ENCODE data around the gene ZNF775. TPM values are rescaled to one million over a fixed set of nuclear protein-coding genes. Genes with fewer than 3 reads are reported as not detected.

The ZNF775 gene
- total and polyA plus RNA-seq, 3 experiments from 2014 or later = 6.0 to 8.7 (median 6.0) TPM

GRCh38 chr7:150420242-150420641 is 41.1 kb downstream of the ZNF775 start:
- Histone ChIP-seq H3K36me3 (ENCODE audit: insufficient read depth, low read length) (no peaks in the 10 kb centered on the region), H3K27ac (ENCODE audit: low read depth, low read length) (no peak overlapping the region), H3K27me3 (ENCODE audit: insufficient read depth, low read length, poor library complexity, severe bottlenecking) (no peaks in the 10 kb centered on the region), H3K9me3 (ENCODE audit: low read length) (no peaks in the 10 kb centered on the region), H3K4me3 (ENCODE audit: low read length) (no peak overlapping the region), H3K4me1 (ENCODE audit: insufficient read depth, low read length) (peaks cover 4% of the 10 kb centered on the region)
- H3K4me3 Mint-ChIP-seq = no peak overlapping the region
- H3K27ac Mint-ChIP-seq = no peak overlapping the region
- H3K4me1 Mint-ChIP-seq = peaks cover 5 to 7% (median 6%) of the 10 kb centered on the region in 3 donors
- CTCF ChIA-PET = interaction anchor here (0.7 to 1.5 kb wide), 3 partner anchors 12 to 135 kb away, joined by 3 to 5 read pairs (median 4); no protein-coding TSS in a partner anchor
- H3K27me3 Mint-ChIP-seq = peaks cover 0 to 4% of the 10 kb centered on the region in 2 donors
- no peaks in the 10 kb centered on the region for H3K9me3 Mint-ChIP-seq
- DNase-seq = no peak
- POLR2A ChIA-PET = no interaction called here
- H3K36me3 Mint-ChIP-seq = no peaks in the 10 kb centered on the region

- ChIA-PET POLR2A (no interaction called here), CTCF (interaction anchor here (0.6 to 1.6 kb wide), 12 partner anchors 15 to 334 kb away, joined by 3 to 13 read pairs (median 4); a partner anchor contains a TSS)
- peaks cover 5 to 7% (median 6%) of the 10 kb centered on the region in 3 donors for H3K4me1 Mint-ChIP-seq
- no peak overlapping the region for H3K27ac ChIP-seq (ENCODE audit: low read depth, low read length)
- no peaks in the 10 kb centered on the region for H3K27me3 ChIP-seq (ENCODE audit: insufficient read depth, low read length, poor library complexity, severe bottlenecking)
- H3K4me1 ChIP-seq (ENCODE audit: insufficient read depth, low read length) = peaks cover 4% of the 10 kb centered on the region
- peak; percentile 71 to 86 (median 79) for DNase-seq
- no peak overlapping the region for H3K4me3 ChIP-seq (ENCODE audit: low read length)
- H3K27me3 Mint-ChIP-seq = peaks cover 0 to 4% of the 10 kb centered on the region in 2 donors
- H3K9me3 ChIP-seq (ENCODE audit: low read length) = no peaks in the 10 kb centered on the region
- no peaks in the 10 kb centered on the region for H3K36me3 ChIP-seq (ENCODE audit: insufficient read depth, low read length)
- H3K27ac Mint-ChIP-seq = peak overlapping the region in 3 of 8 donors; percentile 43 to 71 (median 71)
- H3K36me3 Mint-ChIP-seq = no peaks in the 10 kb centered on the region
- H3K4me3 Mint-ChIP-seq = peak overlapping the region in 5 of 7 donors; percentile 1 to 67 (median 39)
- no peaks in the 10 kb centered on the region for H3K9me3 Mint-ChIP-seq
Observed at GRCh38 chr7:150420987-150421674, 42.0 kb downstream of the ZNF775 start.

GRCh38 chr7:150421831-150422230 is 42.7 kb downstream of the ZNF775 start:
- H3K4me3 ChIP-seq (ENCODE audit: low read length) = no peak overlapping the region
- ChIA-PET POLR2A (no interaction called here), CTCF (interaction anchor here (0.7 to 1.6 kb wide), 10 partner anchors 16 to 334 kb away, joined by 3 to 13 read pairs (median 4); a partner anchor contains a TSS)
- H3K9me3 Mint-ChIP-seq = no peaks in the 10 kb centered on the region
- H3K27ac ChIP-seq (ENCODE audit: low read depth, low read length) = no peak overlapping the region
- H3K4me3 Mint-ChIP-seq = no peak overlapping the region
- H3K27ac Mint-ChIP-seq = no peak overlapping the region
- H3K9me3 ChIP-seq (ENCODE audit: low read length) = no peaks in the 10 kb centered on the region
- H3K36me3 Mint-ChIP-seq = no peaks in the 10 kb centered on the region
- peaks cover 4% of the 10 kb centered on the region for H3K4me1 ChIP-seq (ENCODE audit: insufficient read depth, low read length)
- DNase-seq = no peak
- H3K27me3 ChIP-seq (ENCODE audit: insufficient read depth, low read length, poor library complexity, severe bottlenecking) = no peaks in the 10 kb centered on the region
- peaks cover 0 to 4% of the 10 kb centered on the region in 2 donors for H3K27me3 Mint-ChIP-seq
- peaks cover 5 to 7% (median 6%) of the 10 kb centered on the region in 3 donors for H3K4me1 Mint-ChIP-seq
- no peaks in the 10 kb centered on the region for H3K36me3 ChIP-seq (ENCODE audit: insufficient read depth, low read length)

- POLR2A ChIA-PET = no interaction called here
- H3K4me1 ChIP-seq (ENCODE audit: insufficient read depth, low read length) = peaks cover 4% of the 10 kb centered on the region
- H3K9me3 ChIP-seq (ENCODE audit: low read length) = no peaks in the 10 kb centered on the region
- Mint-ChIP-seq H3K4me1 (peaks cover 6 to 8% (median 7%) of the 10 kb centered on the region in 3 donors), H3K9me3 (no peaks in the 10 kb centered on the region), H3K4me3 (no peak overlapping the region), H3K36me3 (no peaks in the 10 kb centered on the region), H3K27ac (no peak overlapping the region), H3K27me3 (peaks cover 3 to 13% of the 10 kb centered on the region in 2 donors)
- no peak overlapping the region for H3K4me3 ChIP-seq (ENCODE audit: low read length)
- no peaks in the 10 kb centered on the region for H3K36me3 ChIP-seq (ENCODE audit: insufficient read depth, low read length)
- CTCF ChIA-PET = interaction anchor here (1.0 kb wide), 1 partner anchor 54 kb away, joined by 3 read pairs; no protein-coding TSS in a partner anchor
- H3K27me3 ChIP-seq (ENCODE audit: insufficient read depth, low read length, poor library complexity, severe bottlenecking) = no peaks in the 10 kb centered on the region
- DNase-seq = no peak
- no peak overlapping the region for H3K27ac ChIP-seq (ENCODE audit: low read depth, low read length)
Observed at GRCh38 chr7:150425670-150426069, 46.5 kb downstream of the ZNF775 start.

GRCh38 chr7:150428671-150429451 is 49.7 kb downstream of the ZNF775 start:
- Histone ChIP-seq H3K4me3 (ENCODE audit: low read length) (no peak overlapping the region), H3K36me3 (ENCODE audit: insufficient read depth, low read length) (no peaks in the 10 kb centered on the region), H3K4me1 (ENCODE audit: insufficient read depth, low read length) (peaks cover 6% of the 10 kb centered on the region), H3K9me3 (ENCODE audit: low read length) (no peaks in the 10 kb centered on the region), H3K27me3 (ENCODE audit: insufficient read depth, low read length, poor library complexity, severe bottlenecking) (no peaks in the 10 kb centered on the region), H3K27ac (ENCODE audit: low read depth, low read length) (no peak overlapping the region)
- Mint-ChIP-seq H3K4me3 (no peak overlapping the region), H3K4me1 (peaks cover 8 to 18% (median 16%) of the 10 kb centered on the region in 3 donors), H3K36me3 (no peaks in the 10 kb centered on the region), H3K27me3 (peaks cover 7 to 10% of the 10 kb centered on the region in 2 donors), H3K9me3 (no peaks in the 10 kb centered on the region), H3K27ac (no peak overlapping the region)
- ChIA-PET CTCF (interaction anchor here (1.0 kb wide), 1 partner anchor 75 kb away, joined by 3 read pairs; no protein-coding TSS in a partner anchor), POLR2A (no interaction called here)
- no peak for DNase-seq

- Histone ChIP-seq H3K36me3 (ENCODE audit: insufficient read depth, low read length) (no peaks in the 10 kb centered on the region), H3K27ac (ENCODE audit: low read depth, low read length) (no peak overlapping the region), H3K4me3 (ENCODE audit: low read length) (no peak overlapping the region), H3K4me1 (ENCODE audit: insufficient read depth, low read length) (peaks cover 6% of the 10 kb centered on the region), H3K9me3 (ENCODE audit: low read length) (no peaks in the 10 kb centered on the region), H3K27me3 (ENCODE audit: insufficient read depth, low read length, poor library complexity, severe bottlenecking) (no peaks in the 10 kb centered on the region)
- Mint-ChIP-seq H3K36me3 (no peaks in the 10 kb centered on the region), H3K4me3 (no peak overlapping the region), H3K27ac (no peak overlapping the region), H3K4me1 (peaks cover 8 to 18% (median 18%) of the 10 kb centered on the region in 3 donors), H3K9me3 (no peaks in the 10 kb centered on the region), H3K27me3 (peaks cover 7 to 10% of the 10 kb centered on the region in 2 donors)
- DNase-seq = no peak
- ChIA-PET CTCF (no interaction called here), POLR2A (no interaction called here)
Observed at GRCh38 chr7:150429699-150430098, 50.6 kb downstream of the ZNF775 start.

- no peaks in the 10 kb centered on the region for H3K27me3 ChIP-seq (ENCODE audit: insufficient read depth, low read length, poor library complexity, severe bottlenecking)
- DNase-seq = no peak
Observed at GRCh38 chr7:150430465-150431085, 51.4 kb downstream of the ZNF775 start.

More at GRCh38 chr7:150430465-150431085, 51.4 kb downstream of the ZNF775 start:
- Histone ChIP-seq H3K27ac (ENCODE audit: low read depth, low read length) (no peak overlapping the region), H3K4me3 (ENCODE audit: low read length) (no peak overlapping the region), H3K36me3 (ENCODE audit: insufficient read depth, low read length) (no peaks in the 10 kb centered on the region), H3K9me3 (ENCODE audit: low read length) (no peaks in the 10 kb centered on the region), H3K4me1 (ENCODE audit: insufficient read depth, low read length) (peaks cover 6% of the 10 kb centered on the region)
- Mint-ChIP-seq H3K27ac (no peak overlapping the region), H3K27me3 (peaks cover 7 to 10% of the 10 kb centered on the region in 2 donors), H3K4me1 (peaks cover 8 to 18% (median 18%) of the 10 kb centered on the region in 3 donors), H3K4me3 (no peak overlapping the region), H3K36me3 (no peaks in the 10 kb centered on the region), H3K9me3 (no peaks in the 10 kb centered on the region)
- ChIA-PET POLR2A (no interaction called here), CTCF (no interaction called here)

Data from CD8-positive, alpha-beta memory T cell (primary cell).